ENCODE results near the gene SAMD4B. TPM values are rescaled to one million over a fixed set of nuclear protein-coding genes. Genes with fewer than 3 reads are reported as not detected.

The SAMD4B gene
- total RNA-seq, 2 experiments from 2014 or later: 65.0 to 66.9 TPM

DNA sequence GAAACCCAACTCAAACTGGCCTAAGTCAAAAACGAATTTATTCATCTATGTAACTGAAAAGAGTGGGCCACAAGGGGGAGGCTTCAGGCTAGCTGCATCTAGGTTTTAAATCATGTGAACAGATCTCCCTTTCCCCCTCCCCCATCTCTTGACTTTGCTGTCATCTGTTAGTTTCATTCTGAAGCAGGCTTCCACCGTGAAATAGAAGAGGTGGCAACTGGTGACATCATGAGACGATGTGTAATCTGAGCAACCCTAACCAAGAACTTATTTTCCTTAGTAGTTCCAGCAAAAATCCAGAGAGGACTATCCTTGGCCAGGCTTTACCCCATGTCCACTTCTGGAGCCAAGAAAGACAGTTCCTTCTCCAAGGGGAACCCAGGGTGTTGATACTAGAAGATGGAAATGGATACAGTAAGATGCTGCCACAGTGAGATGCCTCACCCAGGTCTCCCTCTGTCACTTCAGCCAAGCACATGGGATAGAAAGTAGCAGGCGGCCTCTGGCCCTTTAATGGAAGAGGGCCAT is 9.4 kb downstream of the SAMD4B start:
- Mint-ChIP-seq H3K4me3 (no peak overlapping the region), H3K9me3 (no peaks in the 10 kb centered on the region), H3K27ac (no peak overlapping the region), H3K36me3 (ENCODE audit: low read depth) (peaks cover 86% of the 10 kb centered on the region), H3K27me3 (no peaks in the 10 kb centered on the region), H3K4me1 (ENCODE audit: low read depth) (peaks cover 40% of the 10 kb centered on the region)
- Histone ChIP-seq H3K27me3 (ENCODE audit: control insufficient read depth in 1 of 2, insufficient read depth in 2 of 2, low read length in 2 of 2) (no peaks in the 10 kb centered on the region), H3K4me3 (ENCODE audit: low read length) (no peak overlapping the region), H3K36me3 (ENCODE audit: insufficient read depth, low read length) (peaks cover 49% of the 10 kb centered on the region), H3K4me1 (ENCODE audit: insufficient read depth, low read length) (no peaks in the 10 kb centered on the region), H3K9me3 (ENCODE audit: control insufficient read depth in 1 of 2, insufficient read depth in 1 of 2, low read length in 2 of 2) (no peaks in the 10 kb centered on the region), H3K27ac (ENCODE audit: low read depth in 1 of 2, low read length in 2 of 2) (no peak overlapping the region)
- POLR2A ChIA-PET: no interaction called here
- ATAC-seq (ENCODE audit: poor library complexity) (peak; percentile 71), DNase-seq (peak in 3 of 14 experiments; percentile 41 to 62 (median 49))
- CTCF ChIA-PET: no interaction called here
- TF ChIP-seq, protein P1, sequence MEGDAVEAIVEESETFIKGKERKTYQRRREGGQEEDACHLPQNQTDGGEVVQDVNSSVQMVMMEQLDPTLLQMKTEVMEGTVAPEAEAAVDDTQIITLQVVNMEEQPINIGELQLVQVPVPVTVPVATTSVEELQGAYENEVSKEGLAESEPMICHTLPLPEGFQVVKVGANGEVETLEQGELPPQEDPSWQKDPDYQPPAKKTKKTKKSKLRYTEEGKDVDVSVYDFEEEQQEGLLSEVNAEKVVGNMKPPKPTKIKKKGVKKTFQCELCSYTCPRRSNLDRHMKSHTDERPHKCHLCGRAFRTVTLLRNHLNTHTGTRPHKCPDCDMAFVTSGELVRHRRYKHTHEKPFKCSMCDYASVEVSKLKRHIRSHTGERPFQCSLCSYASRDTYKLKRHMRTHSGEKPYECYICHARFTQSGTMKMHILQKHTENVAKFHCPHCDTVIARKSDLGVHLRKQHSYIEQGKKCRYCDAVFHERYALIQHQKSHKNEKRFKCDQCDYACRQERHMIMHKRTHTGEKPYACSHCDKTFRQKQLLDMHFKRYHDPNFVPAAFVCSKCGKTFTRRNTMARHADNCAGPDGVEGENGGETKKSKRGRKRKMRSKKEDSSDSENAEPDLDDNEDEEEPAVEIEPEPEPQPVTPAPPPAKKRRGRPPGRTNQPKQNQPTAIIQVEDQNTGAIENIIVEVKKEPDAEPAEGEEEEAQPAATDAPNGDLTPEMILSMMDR (IDR thresholded peaks at IDR 0.05): no peak
- intact Hi-C loops (cut with DNase I, micrococcal nuclease): no loop called here

DNA sequence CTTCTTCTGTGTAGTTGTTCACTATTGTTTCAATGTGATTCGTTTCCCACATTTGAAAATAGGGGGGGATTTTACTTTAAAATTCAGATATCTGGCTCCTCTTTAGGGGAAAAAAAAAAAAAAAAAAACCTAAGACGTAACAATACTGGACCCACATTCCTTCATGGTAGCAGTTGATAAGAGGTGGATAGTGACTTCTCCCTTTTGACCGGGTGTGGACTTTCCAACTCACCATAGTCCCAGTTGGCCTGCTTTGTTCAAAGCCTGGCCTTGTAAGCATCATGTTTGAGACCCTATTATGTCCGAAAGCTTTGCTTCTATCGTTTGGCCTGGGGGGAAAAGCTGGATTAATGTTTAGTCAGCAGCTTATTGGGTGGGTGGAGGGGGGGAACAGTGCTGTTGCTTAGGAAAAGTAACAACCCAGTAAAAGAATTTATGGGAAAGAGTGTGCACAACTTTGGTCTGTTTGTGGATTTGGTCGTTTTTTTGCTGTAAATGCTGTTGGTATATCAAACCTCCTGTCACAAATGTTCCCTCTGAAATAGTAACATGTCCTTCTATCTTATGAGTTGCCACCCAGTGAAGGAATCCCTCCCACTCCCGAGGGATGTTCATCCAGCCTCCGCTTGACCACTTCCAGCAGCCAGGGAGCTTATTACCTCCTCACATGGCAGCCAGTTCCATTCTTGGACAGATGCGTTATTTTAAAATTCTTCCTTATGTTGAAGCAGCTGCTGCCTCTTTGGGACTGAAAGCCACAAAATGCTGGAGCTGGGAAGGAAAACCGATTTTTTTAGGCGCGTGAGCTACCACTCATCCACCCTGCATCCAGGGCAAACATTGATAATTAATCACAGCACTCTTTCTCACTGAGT is 10.4 kb downstream of the SAMD4B start:
- H3K36me3 ChIP-seq (ENCODE audit: insufficient read depth, low read length): peaks cover 60% of the 10 kb centered on the region
- Mint-ChIP-seq H3K27me3 (no peaks in the 10 kb centered on the region), H3K4me1 (ENCODE audit: low read depth) (peaks cover 30% of the 10 kb centered on the region), H3K27ac (no peak overlapping the region), H3K4me3 (no peak overlapping the region), H3K36me3 (ENCODE audit: low read depth) (peaks cover 86% of the 10 kb centered on the region), H3K9me3 (no peaks in the 10 kb centered on the region)
- H3K27ac ChIP-seq (ENCODE audit: low read depth in 1 of 2, low read length in 2 of 2): no peak overlapping the region
- no peak overlapping the region for H3K4me3 ChIP-seq (ENCODE audit: low read length)
- no peaks in the 10 kb centered on the region for H3K27me3 ChIP-seq (ENCODE audit: control insufficient read depth in 1 of 2, insufficient read depth in 2 of 2, low read length in 2 of 2)
- ChIA-PET CTCF (interaction anchor here (1.4 kb wide), 1 partner anchor 44 kb away, joined by 3 read pairs; no protein-coding TSS in a partner anchor), POLR2A (no interaction called here)
- intact Hi-C loops (cut with DNase I, micrococcal nuclease): no loop called here
- no peaks in the 10 kb centered on the region for H3K9me3 ChIP-seq (ENCODE audit: control insufficient read depth in 1 of 2, insufficient read depth in 1 of 2, low read length in 2 of 2)
- no peaks in the 10 kb centered on the region for H3K4me1 ChIP-seq (ENCODE audit: insufficient read depth, low read length)
- TF ChIP-seq, protein P1 (IDR thresholded peaks at IDR 0.05): no peak
- DNase-seq (no peak), ATAC-seq (ENCODE audit: poor library complexity) (no peak)

DNA sequence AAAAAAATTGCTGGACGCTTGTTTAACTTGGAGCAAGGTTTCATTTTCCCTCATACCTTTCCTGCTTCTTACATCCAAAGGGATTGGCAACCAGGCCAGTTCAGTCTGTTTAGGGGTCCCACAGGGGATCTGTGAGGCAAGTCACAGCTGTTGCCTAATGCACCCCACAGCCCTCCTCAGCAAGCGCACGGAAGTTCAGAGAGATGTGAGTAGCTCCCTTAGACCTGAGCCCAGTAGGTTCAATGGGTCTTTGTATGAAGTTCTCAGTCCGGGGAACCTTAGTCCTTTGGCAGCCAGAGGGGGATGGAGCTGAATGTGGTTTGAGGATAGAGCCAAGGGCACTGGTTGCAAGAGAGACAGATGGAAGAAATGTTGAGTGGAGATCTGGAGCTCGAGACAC is 13.0 kb downstream of the SAMD4B start:
- peaks cover 75% of the 10 kb centered on the region for H3K36me3 ChIP-seq (ENCODE audit: insufficient read depth, low read length)
- H3K27me3 Mint-ChIP-seq: no peaks in the 10 kb centered on the region

More for the DNA sequence above, 13.0 kb downstream of the SAMD4B start:
- Mint-ChIP-seq H3K4me1 (ENCODE audit: low read depth) (peaks cover 12% of the 10 kb centered on the region), H3K36me3 (ENCODE audit: low read depth) (peaks cover 85% of the 10 kb centered on the region), H3K4me3 (no peak overlapping the region), H3K9me3 (no peaks in the 10 kb centered on the region), H3K27ac (no peak overlapping the region)
- no peak for ATAC-seq (ENCODE audit: poor library complexity)
- intact Hi-C loops (cut with DNase I, micrococcal nuclease): no loop called here
- TF ChIP-seq, protein P1 (IDR thresholded peaks at IDR 0.05): no peak
- Histone ChIP-seq H3K27me3 (ENCODE audit: control insufficient read depth in 1 of 2, insufficient read depth in 2 of 2, low read length in 2 of 2) (no peaks in the 10 kb centered on the region), H3K27ac (ENCODE audit: low read depth in 1 of 2, low read length in 2 of 2) (no peak overlapping the region), H3K4me3 (ENCODE audit: low read length) (no peak overlapping the region), H3K9me3 (ENCODE audit: control insufficient read depth in 1 of 2, insufficient read depth in 1 of 2, low read length in 2 of 2) (no peaks in the 10 kb centered on the region), H3K4me1 (ENCODE audit: insufficient read depth, low read length) (no peaks in the 10 kb centered on the region)
- CTCF ChIA-PET: no interaction called here
- POLR2A ChIA-PET: no interaction called here
- no peak for DNase-seq
